ENCODE data around the gene PLTP. TPM values are rescaled to one million over a fixed set of nuclear protein-coding genes. Genes with fewer than 3 reads are reported as not detected.

Gene PLTP
- total RNA-seq, 4 donors from 2014 or later = 74.7 to 713 (median 134) TPM

GRCh38 chr20:45927071-45927878 lies 15.3 kb upstream of the PLTP start:
- no peak overlapping the region for H3K4me3 ChIP-seq
- TF ChIP-seq CTCF (IDR thresholded peaks at IDR 0.05) (no peak), EP300 (IDR thresholded peaks at IDR 0.05) (no peak), POLR2A (IDR thresholded peaks at IDR 0.05) (no peak)
- no peaks in the 10 kb centered on the region for H3K27me3 ChIP-seq
- DNase-seq (ENCODE audit: low spot score in 2 of 2) = no peak
- H3K4me1 ChIP-seq = peaks cover 0 to 25% (median 11%) of the 10 kb centered on the region in 4 donors
- no peaks in the 10 kb centered on the region for H3K9me3 ChIP-seq
- 85 to 87% methylated on average over 12 to 14 of the region's 14 CpGs for WGBS, 2 donors
- peak overlapping the region in 1 of 4 donors; percentile 15 for H3K27ac ChIP-seq
- H3K36me3 ChIP-seq = peaks cover 0 to 6% (median 0%) of the 10 kb centered on the region in 3 donors

GRCh38 chr20:45926731-45927070 lies 14.7 kb upstream of the PLTP start:
- H3K4me1 ChIP-seq = peaks cover 0 to 25% (median 11%) of the 10 kb centered on the region in 4 donors
- H3K27ac ChIP-seq = peak overlapping the region in 1 of 4 donors; percentile 15
- WGBS, 2 donors = 62 to 87% methylated on average over 2 of the region's 2 CpGs
- no peak overlapping the region for H3K4me3 ChIP-seq
- peaks cover 0 to 6% (median 0%) of the 10 kb centered on the region in 3 donors for H3K36me3 ChIP-seq
- no peak for DNase-seq (ENCODE audit: low spot score in 2 of 2)
- no peaks in the 10 kb centered on the region for H3K9me3 ChIP-seq
- H3K27me3 ChIP-seq = no peaks in the 10 kb centered on the region
- TF ChIP-seq POLR2A (IDR thresholded peaks at IDR 0.05) = no peak
- no peak for TF ChIP-seq CTCF (IDR thresholded peaks at IDR 0.05)
- no peak for TF ChIP-seq EP300 (IDR thresholded peaks at IDR 0.05)

GRCh38 chr20:45925821-45926506 lies 14.0 kb upstream of the PLTP start:
- TF ChIP-seq EP300 (IDR thresholded peaks at IDR 0.05) (no peak), CTCF (IDR thresholded peaks at IDR 0.05) (no peak), POLR2A (IDR thresholded peaks at IDR 0.05) (no peak)
- peak overlapping the region in 3 of 4 donors; percentile 13 to 83 (median 68) for H3K27ac ChIP-seq
- no peaks in the 10 kb centered on the region for H3K27me3 ChIP-seq
- no peaks in the 10 kb centered on the region for H3K36me3 ChIP-seq
- H3K4me1 ChIP-seq = peaks cover 0 to 25% (median 11%) of the 10 kb centered on the region in 4 donors
- 63 to 70% methylated on average over 9 of the region's 9 CpGs for WGBS, 2 donors
- no peak overlapping the region for H3K4me3 ChIP-seq
- no peaks in the 10 kb centered on the region for H3K9me3 ChIP-seq
- DNase-seq (ENCODE audit: low spot score in 2 of 2) = no peak

- peak; percentile 9 to 67 for TF ChIP-seq EP300 (IDR thresholded peaks at IDR 0.05)
- no peak for TF ChIP-seq CTCF (IDR thresholded peaks at IDR 0.05)
- TF ChIP-seq POLR2A (IDR thresholded peaks at IDR 0.05) = no peak
- Histone ChIP-seq H3K4me1 (peaks cover 0 to 38% (median 18%) of the 10 kb centered on the region in 4 donors), H3K9me3 (no peaks in the 10 kb centered on the region), H3K36me3 (no peaks in the 10 kb centered on the region), H3K4me3 (no peak overlapping the region), H3K27me3 (no peaks in the 10 kb centered on the region), H3K27ac (peak overlapping the region; percentile 24 to 83 (median 62))
- 38% methylated on average over 21 of the region's 21 CpGs for WGBS, 2 donors
- peak; percentile 41 to 63 for DNase-seq (ENCODE audit: low spot score in 2 of 2)
Measured at GRCh38 chr20:45924391-45925261, 12.7 kb upstream of the PLTP start.
